HepG2 (cell line): ENCODE measurements around the gene APIP. TPM values are rescaled to one million over a fixed set of nuclear protein-coding genes. Genes with fewer than 3 reads are reported as not detected.

Experiments
- ATF7-NPFF ChIP-seq: sonication (generic); formaldehyde crosslinking; IDR thresholded peaks from 2 replicates; pipeline ENCODE4 v1.8.1; 2023; ENCODE audit warnings: mild to moderate bottlenecking, low read depth, missing genetic modification reagents, moderate library complexity
- CC2D1A ChIP-seq: sonication (generic); formaldehyde crosslinking; IDR thresholded peaks from 2 replicates; pipeline ENCODE4 v1.8.1; 2023; ENCODE audit warnings: mild to moderate bottlenecking, missing genetic modification reagents
- CEBPG ChIP-seq: IDR thresholded peaks from 2 replicates; pipeline ENCODE4 v1.6.1; 2016
- FIP1L1 ChIP-seq: fragments of 200-400 bp; formaldehyde crosslinking; IDR thresholded peaks from 2 replicates; pipeline ENCODE4 v1.6.1; 2018; ENCODE audit warnings: low read depth, mild to moderate bottlenecking, low read length, moderate library complexity, borderline replicate concordance; ENCODE audit not compliant: insufficient read depth
- KLF15 ChIP-seq: sonication (generic); formaldehyde crosslinking; IDR thresholded peaks from 2 replicates; pipeline ENCODE4 v1.8.1; 2023; ENCODE audit warnings: borderline replicate concordance, mild to moderate bottlenecking, inconsistent platforms, missing genetic modification reagents, mixed read lengths
- KLF16 ChIP-seq, 2 experiments: sonication (generic) in 1 of 2; formaldehyde crosslinking in 1 of 2; IDR thresholded peaks; 2 replicates each; pipeline versions ENCODE4 v1.6.1 to v1.8.0; 2016 to 2023; ENCODE audit warnings: missing genetic modification reagents in 2 of 2, missing compliant biosample characterization in 1 of 2
- RBAK ChIP-seq: sonication (generic); formaldehyde crosslinking; IDR thresholded peaks from 2 replicates; pipeline ENCODE4 v1.5.1; 2020; ENCODE audit warnings: mild to moderate bottlenecking, missing genetic modification reagents
- SALL1 ChIP-seq: sonication (generic); formaldehyde crosslinking; IDR thresholded peaks from 2 replicates; pipeline ENCODE4 v1.8.0; 2022; ENCODE audit warnings: mild to moderate bottlenecking, missing genetic modification reagents
- SMAD3 ChIP-seq: sonication (generic); formaldehyde crosslinking; IDR thresholded peaks from 2 replicates; pipeline ENCODE4 v1.4.0; 2020; ENCODE audit warnings: missing genetic modification reagents
- ZBTB8A ChIP-seq: sonication (generic); formaldehyde crosslinking; IDR thresholded peaks from 2 replicates; pipeline ENCODE4 v1.4.0; 2020; ENCODE audit warnings: mild to moderate bottlenecking, low read depth, missing genetic modification reagents, borderline replicate concordance
- ZFP36 ChIP-seq: fragments of 150-350 bp; IDR thresholded peaks from 2 replicates; pipeline ENCODE4 v1.6.1; 2018; ENCODE audit warnings: borderline replicate concordance, low read length, low read depth; ENCODE audit not compliant: partially characterized antibody
- ZNF44 ChIP-seq: sonication (generic); formaldehyde crosslinking; IDR thresholded peaks from 2 replicates; pipeline ENCODE4 v1.5.1; 2020; ENCODE audit warnings: mild to moderate bottlenecking, missing genetic modification reagents
- ZNF569 ChIP-seq: sonication (generic); formaldehyde crosslinking; IDR thresholded peaks from 2 replicates; pipeline ENCODE4 v1.5.0; 2020; ENCODE audit warnings: mild to moderate bottlenecking, missing genetic modification reagents, moderate library complexity, borderline replicate concordance
- ZNF598 ChIP-seq: sonication (generic); formaldehyde crosslinking; IDR thresholded peaks from 2 replicates; pipeline ENCODE4 v1.5.1; 2020; ENCODE audit warnings: mild to moderate bottlenecking, missing genetic modification reagents, borderline replicate concordance
- polyA plus RNA-seq, 8 experiments: library from polyadenylated mRNA; depleted of rRNA in 3 of 8; stranded (reverse) in 7 of 8; unstranded in 1 of 8; fragments of >200 nt; fragmentation: Illumina TruSeq in 4 of 8; extraction: Trizol in 4 of 8; gene quantifications; 2 replicates each; pipeline versions ENCODE4 v1.2.1 to v1.2.3, GENCODE V29; 2011 to 2016; ENCODE audit warnings: low read depth in 4 of 8, missing spikeins in 1 of 8, mixed read lengths in 1 of 8; ENCODE audit not compliant: insufficient read depth in 1 of 8
- total RNA-seq, 5 experiments: library from RNA; depleted of rRNA; stranded (reverse); fragments of >200 nt; fragmentation: Illumina TruSeq; extraction: Trizol; gene quantifications; 2 replicates each; pipeline ENCODE4 v1.2.3, GENCODE V29; 2016; ENCODE audit warnings: low read depth in 1 of 5
- TF ChIP-seq, protein P1 (sequence below): sonication (generic); formaldehyde crosslinking; IDR thresholded peaks from 2 replicates; pipeline ENCODE4 v1.4.0; 2020; ENCODE audit warnings: missing genetic modification reagents
- TF ChIP-seq, protein P2 (sequence below): sonication (generic); formaldehyde crosslinking; IDR thresholded peaks from 2 replicates; pipeline ENCODE4 v1.8.0; 2022; ENCODE audit warnings: mild to moderate bottlenecking, missing genetic modification reagents, moderate library complexity
- TF ChIP-seq, protein P3 (sequence below), 2 experiments: sonication (generic) in 1 of 2; formaldehyde crosslinking in 1 of 2; IDR thresholded peaks; 2 replicates each; pipeline versions ENCODE4 v1.6.1 to v1.9.0; 2014 to 2022; ENCODE audit warnings: antibody characterized with exemption in 1 of 2, borderline replicate concordance in 1 of 2, inconsistent platforms in 1 of 2, low read depth in 1 of 2, missing genetic modification reagents in 1 of 2
- TF ChIP-seq, protein P4 (sequence below): sonication (generic); formaldehyde crosslinking; IDR thresholded peaks from 2 replicates; pipeline ENCODE4 v1.4.0; 2020; ENCODE audit warnings: mild to moderate bottlenecking, missing genetic modification reagents

The APIP gene
- total and polyA plus RNA-seq, 2 of the 13 experiments (the other 11 are each of a cell fraction or from before 2014, with no cell fraction given), result 16.9 to 31.0 TPM

DNA sequence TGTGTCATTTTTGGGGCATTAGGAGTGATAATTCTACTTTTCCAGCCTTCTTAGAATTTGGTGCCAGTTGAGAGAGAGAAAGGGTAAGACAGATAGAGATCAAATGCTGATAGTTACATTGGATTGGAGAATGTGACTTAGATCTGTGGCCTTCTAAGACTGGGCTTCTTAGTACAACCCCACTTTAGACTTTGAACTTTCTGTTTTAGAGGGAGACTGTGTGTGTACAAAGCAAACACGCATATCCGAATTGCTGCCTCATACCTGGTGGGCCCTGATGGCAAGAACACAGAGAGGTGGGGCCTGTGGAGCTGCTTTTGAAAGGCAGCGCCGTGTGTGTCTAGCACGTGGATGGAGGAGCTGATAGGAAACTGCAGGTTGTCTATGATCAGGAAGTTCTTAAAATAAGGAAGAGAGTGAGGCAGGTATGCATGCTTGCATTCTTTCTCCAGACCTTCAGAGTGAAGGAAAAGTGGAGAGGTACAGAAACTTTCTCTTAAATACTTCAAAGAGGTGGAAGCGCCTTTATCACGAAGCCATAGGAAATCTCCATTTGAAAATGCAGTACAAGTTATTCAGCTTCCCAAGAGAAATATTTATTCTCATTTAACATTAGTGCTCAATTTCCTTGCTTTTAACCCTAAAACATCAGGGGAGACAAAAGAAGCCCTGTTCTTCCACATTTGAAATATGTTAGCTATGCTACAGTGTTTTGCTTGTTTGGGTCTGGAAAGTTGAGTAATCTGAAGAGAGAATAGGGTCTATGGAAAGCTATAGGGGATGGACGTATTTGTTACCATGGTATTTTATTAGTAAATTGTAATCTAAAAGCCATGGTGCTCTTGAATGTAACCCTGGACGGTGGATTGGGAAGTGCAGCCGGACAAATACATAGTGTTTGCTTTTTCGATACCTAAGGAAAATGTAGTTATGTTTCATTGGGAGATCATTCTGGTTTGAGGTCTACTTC, 13.9 kb upstream of the APIP start (continued):
- TF ChIP-seq SMAD3 (CRISPR knock-in tag), result peak; percentile 92
- TF ChIP-seq FIP1L1, result no peak
- TF ChIP-seq CEBPG, result peak; percentile 64
- TF ChIP-seq SALL1 (CRISPR knock-in tag), result peak; percentile 98
- TF ChIP-seq ZNF44, result 0 out of 2 replicates have a peak, but pooled peaks have one; percentile 64
- no peak for TF ChIP-seq ZBTB8A
- no peak for TF ChIP-seq KLF15 (CRISPR knock-in tag)
- TF ChIP-seq RBAK (CRISPR knock-in tag), result 0 out of 2 replicates have a peak, but pooled peaks have one; percentile 35
- TF ChIP-seq ZFP36, result no peak
- no peak for TF ChIP-seq ZNF569
- TF ChIP-seq, protein P1, sequence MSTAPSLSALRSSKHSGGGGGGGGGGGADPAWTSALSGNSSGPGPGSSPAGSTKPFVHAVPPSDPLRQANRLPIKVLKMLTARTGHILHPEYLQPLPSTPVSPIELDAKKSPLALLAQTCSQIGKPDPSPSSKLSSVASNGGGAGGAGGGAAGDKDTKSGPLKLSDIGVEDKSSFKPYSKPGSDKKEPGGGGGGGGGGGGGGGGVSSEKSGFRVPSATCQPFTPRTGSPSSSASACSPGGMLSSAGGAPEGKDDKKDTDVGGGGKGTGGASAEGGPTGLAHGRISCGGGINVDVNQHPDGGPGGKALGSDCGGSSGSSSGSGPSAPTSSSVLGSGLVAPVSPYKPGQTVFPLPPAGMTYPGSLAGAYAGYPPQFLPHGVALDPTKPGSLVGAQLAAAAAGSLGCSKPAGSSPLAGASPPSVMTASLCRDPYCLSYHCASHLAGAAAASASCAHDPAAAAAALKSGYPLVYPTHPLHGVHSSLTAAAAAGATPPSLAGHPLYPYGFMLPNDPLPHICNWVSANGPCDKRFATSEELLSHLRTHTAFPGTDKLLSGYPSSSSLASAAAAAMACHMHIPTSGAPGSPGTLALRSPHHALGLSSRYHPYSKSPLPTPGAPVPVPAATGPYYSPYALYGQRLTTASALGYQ, result peak; percentile 78; the same call in 1 of the 2 replicates
- TF ChIP-seq, protein P2, sequence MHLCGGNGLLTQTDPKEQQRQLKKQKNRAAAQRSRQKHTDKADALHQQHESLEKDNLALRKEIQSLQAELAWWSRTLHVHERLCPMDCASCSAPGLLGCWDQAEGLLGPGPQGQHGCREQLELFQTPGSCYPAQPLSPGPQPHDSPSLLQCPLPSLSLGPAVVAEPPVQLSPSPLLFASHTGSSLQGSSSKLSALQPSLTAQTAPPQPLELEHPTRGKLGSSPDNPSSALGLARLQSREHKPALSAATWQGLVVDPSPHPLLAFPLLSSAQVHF, result no peak
- TF ChIP-seq KLF16 (CRISPR knock-in tag; IDR thresholded peaks at IDR 0.05), result peak in 1 of 2 experiments; percentile 85; a peak in 1 of 4 replicates
- TF ChIP-seq ATF7-NPFF (CRISPR knock-in tag), result peak; percentile 70
- TF ChIP-seq, protein P3, sequence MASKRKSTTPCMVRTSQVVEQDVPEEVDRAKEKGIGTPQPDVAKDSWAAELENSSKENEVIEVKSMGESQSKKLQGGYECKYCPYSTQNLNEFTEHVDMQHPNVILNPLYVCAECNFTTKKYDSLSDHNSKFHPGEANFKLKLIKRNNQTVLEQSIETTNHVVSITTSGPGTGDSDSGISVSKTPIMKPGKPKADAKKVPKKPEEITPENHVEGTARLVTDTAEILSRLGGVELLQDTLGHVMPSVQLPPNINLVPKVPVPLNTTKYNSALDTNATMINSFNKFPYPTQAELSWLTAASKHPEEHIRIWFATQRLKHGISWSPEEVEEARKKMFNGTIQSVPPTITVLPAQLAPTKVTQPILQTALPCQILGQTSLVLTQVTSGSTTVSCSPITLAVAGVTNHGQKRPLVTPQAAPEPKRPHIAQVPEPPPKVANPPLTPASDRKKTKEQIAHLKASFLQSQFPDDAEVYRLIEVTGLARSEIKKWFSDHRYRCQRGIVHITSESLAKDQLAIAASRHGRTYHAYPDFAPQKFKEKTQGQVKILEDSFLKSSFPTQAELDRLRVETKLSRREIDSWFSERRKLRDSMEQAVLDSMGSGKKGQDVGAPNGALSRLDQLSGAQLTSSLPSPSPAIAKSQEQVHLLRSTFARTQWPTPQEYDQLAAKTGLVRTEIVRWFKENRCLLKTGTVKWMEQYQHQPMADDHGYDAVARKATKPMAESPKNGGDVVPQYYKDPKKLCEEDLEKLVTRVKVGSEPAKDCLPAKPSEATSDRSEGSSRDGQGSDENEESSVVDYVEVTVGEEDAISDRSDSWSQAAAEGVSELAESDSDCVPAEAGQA (IDR thresholded peaks at IDR 0.05; ENCODE audit: low read depth), result no peak
- TF ChIP-seq, protein P3 (CRISPR knock-in tag; IDR thresholded peaks at IDR 0.05; ENCODE audit: borderline replicate concordance), result no peak; the same call in 1 of the 2 replicates
- TF ChIP-seq CC2D1A, result no peak
- TF ChIP-seq ZNF598 (CRISPR knock-in tag), result no peak
- TF ChIP-seq, protein P4, sequence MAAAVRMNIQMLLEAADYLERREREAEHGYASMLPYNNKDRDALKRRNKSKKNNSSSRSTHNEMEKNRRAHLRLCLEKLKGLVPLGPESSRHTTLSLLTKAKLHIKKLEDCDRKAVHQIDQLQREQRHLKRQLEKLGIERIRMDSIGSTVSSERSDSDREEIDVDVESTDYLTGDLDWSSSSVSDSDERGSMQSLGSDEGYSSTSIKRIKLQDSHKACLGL (CRISPR knock-in tag), result peak; percentile 73
